ENCODE data around the gene INTS6L.
A peak's percentile ranks its signal among the peaks of the same experiment; 100 is the strongest.
"Not testable (repeated sequence)": the region's sequence is repeated elsewhere in the genome, so short reads cannot be mapped to it uniquely, and the experiment has no call there.

Gene INTS6L

DNA sequence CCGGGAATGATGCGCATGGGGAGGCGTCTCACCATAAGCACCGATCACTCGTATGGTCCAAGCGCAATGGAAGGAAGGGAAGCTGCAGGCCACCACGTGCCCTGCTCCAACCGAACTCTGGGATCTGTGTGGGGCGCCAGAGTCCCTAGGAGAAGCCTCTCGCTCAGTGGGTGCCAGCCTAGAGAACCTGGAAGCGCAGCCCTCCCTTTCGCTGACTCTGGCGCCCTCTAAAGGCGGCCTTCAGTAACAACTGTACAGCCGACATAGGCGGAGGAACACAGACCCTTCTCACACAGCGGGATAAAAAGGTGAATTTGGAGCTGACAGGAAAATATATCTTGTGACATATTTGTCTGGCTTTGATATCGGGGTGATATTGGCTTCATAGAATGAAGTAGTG lies 76.0 kb downstream of the INTS6L start:
- DNase-seq, result peak; percentile 38 to 66
- TF ChIP-seq GATA1 (IDR thresholded peaks at IDR 0.05; ENCODE audit: low read depth, low read length), result no peak
- no peak for TF ChIP-seq POLR2A (IDR thresholded peaks at IDR 0.05; ENCODE audit: low read length)

- TF ChIP-seq POLR2A (IDR thresholded peaks at IDR 0.05; ENCODE audit: low read length), result no peak
- TF ChIP-seq GATA1 (IDR thresholded peaks at IDR 0.05; ENCODE audit: low read depth, low read length), result no peak
- DNase-seq, result no peak
These were observed 85.4 kb downstream of the INTS6L start for GRCh38 chrX:135605906-135606305.

- not testable (repeated sequence) for DNase-seq
These were observed 104.1 kb downstream of the INTS6L start for GRCh38 chrX:135624408-135625204.

- peak in 1 of 2 experiments; percentile 4 for DNase-seq
These were observed 105.5 kb downstream of the INTS6L start for GRCh38 chrX:135625995-135626394.

DNA sequence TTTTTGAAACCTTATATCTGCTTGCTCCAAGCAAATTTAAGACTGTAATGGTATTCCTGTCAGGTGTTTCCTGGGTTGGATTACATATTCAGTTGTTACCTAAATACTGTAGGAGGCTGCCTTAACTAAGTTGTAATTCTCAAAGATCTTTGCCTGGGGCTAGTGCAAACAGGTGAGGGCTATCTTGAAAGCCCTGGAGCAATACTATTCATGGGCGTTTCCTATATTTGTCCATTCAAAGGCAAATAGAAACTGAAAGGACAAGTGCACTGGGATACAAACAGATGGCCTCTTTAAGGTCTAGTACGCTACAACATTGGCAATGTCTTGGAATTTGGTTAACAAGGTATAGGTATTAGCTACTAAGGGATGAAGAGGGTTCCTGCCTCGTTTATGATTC lies 108.9 kb downstream of the INTS6L start:
- TF ChIP-seq POLR2A (IDR thresholded peaks at IDR 0.05; ENCODE audit: low read length), result no peak
- no peak for TF ChIP-seq GATA1 (IDR thresholded peaks at IDR 0.05; ENCODE audit: low read depth, low read length)

More at GRCh38 chrX:135625995-135626394, 105.5 kb downstream of the INTS6L start:
- TF ChIP-seq GATA1 (IDR thresholded peaks at IDR 0.05; ENCODE audit: low read depth, low read length) (no peak), POLR2A (IDR thresholded peaks at IDR 0.05; ENCODE audit: low read length) (no peak)

More for the DNA sequence above, 108.9 kb downstream of the INTS6L start:
- DNase-seq, result no peak
